Measurements from ENCODE around the gene SAMHD1. TPM values are rescaled to one million over a fixed set of nuclear protein-coding genes. Genes with fewer than 3 reads are reported as not detected.
"Not testable (repeated sequence)": the region's sequence is repeated elsewhere in the genome, so short reads cannot be mapped to it uniquely, and the experiment has no call there.

SAMHD1 gene
- 100 to 1,000 TPM; 237 to 279 (median 270) TPM for total RNA-seq
- total RNA-seq (2013), result 262 TPM

GRCh38 chr20:36951198-36951978 lies at the start of gene SAMHD1:
SAMHD1 (minus strand) TSS chr20:36951708; CDS start chr20:36951643, 65 bp downstream.
- DNase-seq (peak; percentile 86 to 91), ATAC-seq (peak; percentile 82 to 93 (median 91))
- no peak for TF ChIP-seq CTCF (IDR thresholded peaks at IDR 0.05)
- WGBS (ENCODE audit: insufficient coverage), result under 1% methylated on average over 66 of the region's 66 CpGs
- no peaks in the 10 kb centered on the region for H3K27me3 ChIP-seq (ENCODE audit: control insufficient read depth, insufficient read depth, low read length)
- peak within 1 kb of the TSS; percentile 91 for H3K27ac ChIP-seq (ENCODE audit: low read length)
- H3K9me3 ChIP-seq (ENCODE audit: control insufficient read depth, insufficient read depth, low read length), result no peaks in the 10 kb centered on the region
- peak within 1 kb of the TSS; percentile 100 for H3K4me3 ChIP-seq (ENCODE audit: low read length)
- no peaks in the 10 kb centered on the region for H3K36me3 Mint-ChIP-seq
- H3K4me1 ChIP-seq (ENCODE audit: control insufficient read depth, insufficient read depth, low read length), result peaks cover 74% of the 10 kb centered on the region
- H3K4me3 Mint-ChIP-seq, result peak within 1 kb of the TSS; percentile 97
- no peaks in the 10 kb centered on the region for H3K27me3 Mint-ChIP-seq (ENCODE audit: low read depth in 2 of 2)
- H3K36me3 ChIP-seq (ENCODE audit: control insufficient read depth, insufficient read depth, low read length), result peaks cover 2% of the 10 kb centered on the region
- peak within 1 kb of the TSS; percentile 86 to 90 for H3K27ac Mint-ChIP-seq
- peaks cover 46 to 47% of the 10 kb centered on the region in 2 donors for H3K4me1 Mint-ChIP-seq
- intact Hi-C loops (cut with micrococcal nuclease), result loop anchor here (5.0 kb wide), 1 partner anchor 91 kb away; no protein-coding TSS in a partner anchor
- H3K9me3 Mint-ChIP-seq, result no peaks in the 10 kb centered on the region

- H3K27ac Mint-ChIP-seq; H3K9me3 Mint-ChIP-seq; intact Hi-C loops (cut with micrococcal nuclease); H3K36me3 Mint-ChIP-seq; H3K27ac ChIP-seq (ENCODE audit: low read length); H3K4me1 ChIP-seq (ENCODE audit: control insufficient read depth, insufficient read depth, low read length); ATAC-seq; H3K4me1 Mint-ChIP-seq; H3K4me3 Mint-ChIP-seq; H3K27me3 ChIP-seq (ENCODE audit: control insufficient read depth, insufficient read depth, low read length); H3K4me3 ChIP-seq (ENCODE audit: low read length); H3K9me3 ChIP-seq (ENCODE audit: control insufficient read depth, insufficient read depth, low read length); DNase-seq; H3K27me3 Mint-ChIP-seq (ENCODE audit: low read depth in 2 of 2): not testable (repeated sequence)
- no CpG with 5 or more reads among the region's 26 CpGs for whole genome bisulfite sequencing (ENCODE audit: insufficient coverage)
- peaks cover 14% of the 10 kb centered on the region for H3K36me3 ChIP-seq (ENCODE audit: control insufficient read depth, insufficient read depth, low read length)
Observed at GRCh38 chr20:37000171-37000570, 48.7 kb upstream of the SAMHD1 start.

GRCh38 chr20:36998652-36999051 lies 47.1 kb upstream of the SAMHD1 start:
- Mint-ChIP-seq H3K27ac (no peak overlapping the region), H3K4me3 (no peak overlapping the region), H3K4me1 (no peaks in the 10 kb centered on the region), H3K36me3 (no peaks in the 10 kb centered on the region), H3K9me3 (no peaks in the 10 kb centered on the region), H3K27me3 (ENCODE audit: low read depth in 2 of 2) (no peaks in the 10 kb centered on the region)
- no peak overlapping the region for H3K4me3 ChIP-seq (ENCODE audit: low read length)
- WGBS (ENCODE audit: insufficient coverage), result 95% methylated on average over 6 of the region's 7 CpGs
- TF ChIP-seq CTCF (IDR thresholded peaks at IDR 0.05), result no peak
- H3K36me3 ChIP-seq (ENCODE audit: control insufficient read depth, insufficient read depth, low read length), result peaks cover 17% of the 10 kb centered on the region
- intact Hi-C loops (cut with micrococcal nuclease), result no loop called here
- no peaks in the 10 kb centered on the region for H3K9me3 ChIP-seq (ENCODE audit: control insufficient read depth, insufficient read depth, low read length)
- H3K27me3 ChIP-seq (ENCODE audit: control insufficient read depth, insufficient read depth, low read length), result no peaks in the 10 kb centered on the region
- DNase-seq, result peak in 1 of 2 donors; percentile 61
- no peak overlapping the region for H3K27ac ChIP-seq (ENCODE audit: low read length)
- no peaks in the 10 kb centered on the region for H3K4me1 ChIP-seq (ENCODE audit: control insufficient read depth, insufficient read depth, low read length)
- no peak for ATAC-seq

- Histone ChIP-seq H3K4me3 (ENCODE audit: low read length) (no peak overlapping the region), H3K27ac (ENCODE audit: low read length) (no peak overlapping the region), H3K9me3 (ENCODE audit: control insufficient read depth, insufficient read depth, low read length) (peaks cover 7% of the 10 kb centered on the region), H3K4me1 (ENCODE audit: control insufficient read depth, insufficient read depth, low read length) (no peaks in the 10 kb centered on the region), H3K36me3 (ENCODE audit: control insufficient read depth, insufficient read depth, low read length) (peaks cover 12% of the 10 kb centered on the region), H3K27me3 (ENCODE audit: control insufficient read depth, insufficient read depth, low read length) (no peaks in the 10 kb centered on the region)
- Mint-ChIP-seq H3K27ac (no peak overlapping the region), H3K4me1 (peaks cover 0 to 5% of the 10 kb centered on the region in 2 donors), H3K27me3 (ENCODE audit: low read depth in 2 of 2) (no peaks in the 10 kb centered on the region), H3K9me3 (peaks cover 2 to 3% of the 10 kb centered on the region in 2 donors), H3K36me3 (no peaks in the 10 kb centered on the region), H3K4me3 (no peak overlapping the region)
- intact Hi-C loops (cut with micrococcal nuclease), result no loop called here
- ATAC-seq (no peak), DNase-seq (no peak)
- no peak for TF ChIP-seq CTCF (IDR thresholded peaks at IDR 0.05)
- WGBS (ENCODE audit: insufficient coverage), result 100% methylated on average over 1 of the region's 1 CpG
Observed at GRCh38 chr20:36997121-36997520, 45.6 kb upstream of the SAMHD1 start.

- H3K4me3 ChIP-seq (ENCODE audit: low read length); H3K27ac ChIP-seq (ENCODE audit: low read length); H3K27me3 Mint-ChIP-seq (ENCODE audit: low read depth in 2 of 2); ATAC-seq; H3K9me3 ChIP-seq (ENCODE audit: control insufficient read depth, insufficient read depth, low read length); H3K4me1 ChIP-seq (ENCODE audit: control insufficient read depth, insufficient read depth, low read length); H3K36me3 Mint-ChIP-seq; H3K4me3 Mint-ChIP-seq; H3K9me3 Mint-ChIP-seq; H3K36me3 ChIP-seq (ENCODE audit: control insufficient read depth, insufficient read depth, low read length); DNase-seq; H3K27me3 ChIP-seq (ENCODE audit: control insufficient read depth, insufficient read depth, low read length); intact Hi-C loops (cut with micrococcal nuclease): not testable (repeated sequence)
- Mint-ChIP-seq H3K27ac (peak overlapping the region in 1 of 2 donors; percentile 35), H3K4me1 (peaks cover 0 to 10% of the 10 kb centered on the region in 2 donors)
- WGBS (ENCODE audit: insufficient coverage), result 94% methylated on average over 4 of the region's 4 CpGs
Observed at GRCh38 chr20:36994221-36994620, 42.7 kb upstream of the SAMHD1 start.

Measured in natural killer cell (primary cell).